Adrenal gland (tissue), 12 donors: ENCODE measurements around the gene WDFY4. TPM values are rescaled to one million over a fixed set of nuclear protein-coding genes. Genes with fewer than 3 reads are reported as not detected.

Source experiments
- DNase-seq, 7 donors: peaks; one replicate each; pipeline ENCODE4 v3.0.0-alpha.2; 2019 to 2020
- H3K27ac ChIP-seq, 5 donors: fragments of 200-600 bp; sonication (generic) in 4 of 5; 1 replicate in 3 of 5; 2 replicates in 2 of 5; pipeline versions ENCODE4 v1.5.1 to v1.8.0; 2016 to 2020; ENCODE audit warnings: mild to moderate bottlenecking in 1 of 5
- H3K27me3 ChIP-seq: fragments of 200-600 bp; 2 replicates; pipeline ENCODE4 v1.8.0; 2021
- H3K36me3 ChIP-seq, 2 donors: fragments of 200-600 bp; replicated peaks in 1 of 2; 1 replicate in 1 of 2; 2 replicates in 1 of 2; pipeline versions ENCODE4 v1.5.1 to v1.8.0; 2018 to 2022
- H3K4me1 ChIP-seq, 2 donors: fragments of 200-600 bp; replicated peaks in 1 of 2; 1 replicate in 1 of 2; 2 replicates in 1 of 2; pipeline versions ENCODE4 v1.5.1 to v1.8.0; 2018 to 2021
- H3K4me3 ChIP-seq, 4 donors: fragments of 200-600 bp; sonication (generic) in 3 of 4; one replicate each; pipeline ENCODE4 v1.5.1; 2016 to 2018
- H3K9me3 ChIP-seq, 3 donors: fragments of 200-600 bp; sonication (generic) in 1 of 3; replicated peaks in 1 of 3; 1 replicate in 2 of 3; 2 replicates in 1 of 3; pipeline versions ENCODE4 v1.5.1 to v1.8.0; 2016 to 2021
- POLR2A ChIP-seq, 2 donors: fragments of 450-650 bp; IDR thresholded peaks; one replicate each; pipeline ENCODE4 v1.6.1; 2017; ENCODE audit warnings: antibody characterized with exemption in 2 of 2, mild to moderate bottlenecking in 2 of 2, moderate library complexity in 1 of 2
- WGBS, 4 donors: extraction: QIAGEN DNeasy Blood & Tissue Kit in 2 of 4; methylation state at CpG; one replicate each; pipeline versions ENCODE4 v1.1.5 to v1.1.7; 2013 to 2017; 5-methylcytosine and 5-hydroxymethylcytosine counted together
- intact Hi-C, 2 donors: fragments of 100-400 bp; cut with DNase I; formaldehyde crosslinking; loops; one replicate each; pipeline versions ENCODE4 v1.14.1 to v1.15.0; 2022 to 2023
- polyA plus RNA-seq, 3 donors: library from polyadenylated mRNA; stranded (reverse); fragments of 200-250 nt in 2 of 3; fragments of 350-450 nt in 1 of 3; fragmentation: Illumina TruSeq in 1 of 3; extraction: RNeasy Lipid Tissue Mini Kit (QIAGEN cat#74804) in 1 of 3; gene quantifications; one replicate each; pipeline ENCODE4 v1.2.3, GENCODE V29; 2013 to 2014
- total RNA-seq, 9 donors: library from RNA; depleted of rRNA in 4 of 9; stranded (reverse); fragments of >200 nt in 4 of 9; fragments of 120-200 nt in 1 of 9; fragmentation: NEBNext Ultra II Directional in 1 of 9; extraction: Animal tissue kit (Norgen Biotek cat#: 25700) in 1 of 9; gene quantifications; one replicate each; pipeline versions ENCODE4 v1.1.0 to v1.2.4, GENCODE V29; 2013 to 2023
- TF ChIP-seq, protein P1 (sequence below), 6 experiments: fragments of 450-650 bp in 4 of 6; fragments of 200-600 bp in 2 of 6; sonication (generic) in 1 of 6; IDR thresholded peaks; 1 replicate in 5 of 6; 2 replicates in 1 of 6; pipeline versions ENCODE4 v1.5.1 to v1.8.0; 2016 to 2021; ENCODE audit warnings: antibody characterized with exemption in 6 of 6, mild to moderate bottlenecking in 2 of 6, moderate library complexity in 1 of 6
- donor health status: healthy with polysubstance abuse.
- donor health status: Bipolar disorder and iron deficiency.
- donor health status: DM: yes; HTN: yes; CAD: no.
- donor health status: DM: no; HTN: no; CAD: no.
- donor health status: DM: no; HTN: no; CAD: no.
- donor health status: DM: yes; HTN: yes; CAD: no.

The WDFY4 gene
- total and polyA plus RNA-seq, 12 donors, result 0.61 to 9.9 (median 5.7) TPM

DNA sequence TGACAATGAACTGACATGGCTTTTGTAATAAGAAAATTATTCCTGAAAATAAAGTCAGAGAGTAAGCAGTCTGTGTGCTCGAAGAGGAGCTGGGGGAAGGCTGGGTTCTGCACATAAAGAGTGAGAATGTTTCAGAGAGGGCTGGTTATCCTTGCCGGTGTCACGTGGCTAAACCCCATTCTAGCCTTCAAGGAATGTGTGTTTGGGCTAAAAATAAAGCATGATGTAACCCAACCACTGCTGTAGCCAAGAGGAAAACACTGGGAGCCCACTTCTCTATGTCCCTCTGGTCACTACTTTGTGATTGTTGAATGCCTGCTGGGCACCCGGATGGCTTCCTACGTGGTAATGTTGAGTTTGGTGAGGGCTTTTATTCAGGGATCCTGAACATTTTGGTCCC is 23.5 kb downstream of the WDFY4 start:
- H3K36me3 ChIP-seq, result no peaks in the 10 kb centered on the region
- H3K9me3 ChIP-seq, result no peaks in the 10 kb centered on the region
- H3K27ac ChIP-seq, result no peak overlapping the region
- H3K4me3 ChIP-seq, result no peak overlapping the region
- no peak for TF ChIP-seq POLR2A (IDR thresholded peaks at IDR 0.05)
- TF ChIP-seq, protein P1, sequence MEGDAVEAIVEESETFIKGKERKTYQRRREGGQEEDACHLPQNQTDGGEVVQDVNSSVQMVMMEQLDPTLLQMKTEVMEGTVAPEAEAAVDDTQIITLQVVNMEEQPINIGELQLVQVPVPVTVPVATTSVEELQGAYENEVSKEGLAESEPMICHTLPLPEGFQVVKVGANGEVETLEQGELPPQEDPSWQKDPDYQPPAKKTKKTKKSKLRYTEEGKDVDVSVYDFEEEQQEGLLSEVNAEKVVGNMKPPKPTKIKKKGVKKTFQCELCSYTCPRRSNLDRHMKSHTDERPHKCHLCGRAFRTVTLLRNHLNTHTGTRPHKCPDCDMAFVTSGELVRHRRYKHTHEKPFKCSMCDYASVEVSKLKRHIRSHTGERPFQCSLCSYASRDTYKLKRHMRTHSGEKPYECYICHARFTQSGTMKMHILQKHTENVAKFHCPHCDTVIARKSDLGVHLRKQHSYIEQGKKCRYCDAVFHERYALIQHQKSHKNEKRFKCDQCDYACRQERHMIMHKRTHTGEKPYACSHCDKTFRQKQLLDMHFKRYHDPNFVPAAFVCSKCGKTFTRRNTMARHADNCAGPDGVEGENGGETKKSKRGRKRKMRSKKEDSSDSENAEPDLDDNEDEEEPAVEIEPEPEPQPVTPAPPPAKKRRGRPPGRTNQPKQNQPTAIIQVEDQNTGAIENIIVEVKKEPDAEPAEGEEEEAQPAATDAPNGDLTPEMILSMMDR (IDR thresholded peaks at IDR 0.05), result no peak
- DNase-seq, result peak in 1 of 7 donors; percentile 7
- intact Hi-C loops, result no loop called here
- H3K4me1 ChIP-seq, result no peaks in the 10 kb centered on the region
- H3K27me3 ChIP-seq, result peaks cover 4% of the 10 kb centered on the region
- WGBS, 4 donors, result 36 to 52% (median 45%) methylated on average over 5 of the region's 5 CpGs

DNA sequence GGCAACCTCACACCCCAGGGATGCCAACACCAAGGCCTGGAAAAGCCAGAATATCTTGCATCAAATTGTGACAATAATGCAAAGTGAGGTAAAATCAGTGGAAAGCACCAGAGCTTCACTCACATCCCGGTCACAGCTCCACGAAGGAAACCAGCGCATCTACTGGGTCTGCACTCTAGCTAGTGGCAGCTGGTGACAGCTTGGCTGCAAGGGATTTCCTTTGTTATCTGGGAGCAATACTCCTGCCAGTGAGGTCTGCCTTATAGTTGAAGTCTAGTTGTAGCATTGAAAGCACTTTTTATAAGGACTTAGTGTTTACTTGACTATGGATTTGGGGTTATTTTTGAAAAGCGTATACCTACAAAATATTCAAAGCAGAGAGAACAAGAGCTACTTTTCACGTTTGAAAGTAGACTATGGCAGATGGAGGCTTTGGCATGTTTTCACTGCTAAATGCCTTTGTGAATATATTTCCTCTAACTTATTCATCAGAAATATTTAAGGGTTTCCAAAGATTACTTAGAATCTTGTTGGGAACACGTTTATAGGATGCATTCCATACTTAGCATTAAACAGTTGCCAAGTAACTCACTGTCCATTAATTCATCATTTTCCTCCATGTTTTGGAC is 26.1 kb downstream of the WDFY4 start:
- intact Hi-C loops, result no loop called here
- H3K36me3 ChIP-seq, result no peaks in the 10 kb centered on the region
- H3K4me1 ChIP-seq, result no peaks in the 10 kb centered on the region
- H3K4me3 ChIP-seq, result no peak overlapping the region
- TF ChIP-seq POLR2A (IDR thresholded peaks at IDR 0.05), result no peak
- TF ChIP-seq, protein P1 (IDR thresholded peaks at IDR 0.05), result no peak
- no peak for DNase-seq
- 68 to 78% (median 77%) methylated on average over 6 of the region's 6 CpGs for WGBS, 4 donors
- H3K27ac ChIP-seq, result no peak overlapping the region
- H3K9me3 ChIP-seq, result no peaks in the 10 kb centered on the region
- H3K27me3 ChIP-seq, result no peaks in the 10 kb centered on the region

DNA sequence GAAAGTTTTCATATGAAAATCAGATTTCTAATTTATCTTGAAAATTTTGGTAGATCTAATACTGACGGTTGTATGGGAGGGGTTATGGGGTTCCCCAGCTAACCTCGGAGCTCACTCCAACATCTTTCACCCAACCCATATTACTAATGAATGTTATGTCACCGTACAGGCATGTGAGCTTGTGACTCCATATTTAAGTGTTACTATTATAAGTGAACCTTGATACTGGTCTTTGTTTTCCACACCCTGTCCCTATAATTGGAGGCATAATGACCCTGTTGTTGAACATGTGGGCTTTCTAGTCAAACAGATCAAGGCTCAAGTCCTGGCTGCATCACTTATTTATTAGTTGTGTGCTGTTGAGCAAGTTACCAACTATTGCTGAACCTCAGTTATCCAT is 27.2 kb downstream of the WDFY4 start:
- Histone ChIP-seq H3K36me3 (no peaks in the 10 kb centered on the region), H3K4me1 (no peaks in the 10 kb centered on the region), H3K4me3 (no peak overlapping the region), H3K27me3 (no peaks in the 10 kb centered on the region), H3K9me3 (no peaks in the 10 kb centered on the region), H3K27ac (no peak overlapping the region)
- intact Hi-C loops, result no loop called here
- DNase-seq, result no peak
- TF ChIP-seq, protein P1 (IDR thresholded peaks at IDR 0.05), result no peak
- TF ChIP-seq POLR2A (IDR thresholded peaks at IDR 0.05), result no peak
- 80 to 88% (median 81%) methylated on average over 3 of the region's 3 CpGs for WGBS, 4 donors

DNA sequence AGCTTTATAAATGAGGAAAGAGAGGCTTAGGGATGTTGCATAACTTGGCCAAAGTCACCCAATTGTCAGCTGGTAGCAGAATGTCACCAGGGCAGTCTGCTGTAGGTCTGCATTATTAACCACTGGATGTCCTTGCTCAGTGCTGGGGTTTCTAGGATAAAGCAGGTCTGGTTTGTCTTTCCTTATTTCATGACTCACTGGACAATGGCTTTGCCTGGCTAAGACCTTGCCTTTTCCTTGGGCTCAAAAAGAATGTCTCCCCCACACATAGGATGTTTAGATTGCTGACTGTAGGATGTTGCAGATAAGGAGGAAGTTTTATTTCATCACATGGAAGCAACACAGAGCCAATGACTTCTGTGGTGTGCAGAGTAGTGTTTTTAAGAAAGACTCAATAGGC is 29.4 kb downstream of the WDFY4 start:
- no peaks in the 10 kb centered on the region for H3K27me3 ChIP-seq
- no peak for DNase-seq
- TF ChIP-seq POLR2A (IDR thresholded peaks at IDR 0.05), result no peak
- TF ChIP-seq, protein P1 (IDR thresholded peaks at IDR 0.05), result no peak
- H3K4me1 ChIP-seq, result no peaks in the 10 kb centered on the region
- intact Hi-C loops, result no loop called here
- H3K27ac ChIP-seq, result no peak overlapping the region
- no peaks in the 10 kb centered on the region for H3K9me3 ChIP-seq
- no peak overlapping the region for H3K4me3 ChIP-seq
- H3K36me3 ChIP-seq, result no peaks in the 10 kb centered on the region
